Upper lobe of left lung (tissue), 4 donors: ENCODE measurements around the gene ATP11A.

Experiments used
- EP300 ChIP-seq, 4 donors: sonication (generic); formaldehyde crosslinking; IDR thresholded peaks; one replicate each; pipeline ENCODE4 v1.5.1; 2017; ENCODE audit warnings: antibody characterized with exemption in 4 of 4, control low read depth in 2 of 4
- POLR2AphosphoS5 ChIP-seq, 2 donors: sonication (generic); formaldehyde crosslinking; IDR thresholded peaks; one replicate each; pipeline ENCODE4 v1.5.1; 2017; ENCODE audit warnings: antibody characterized with exemption in 2 of 2

DNA sequence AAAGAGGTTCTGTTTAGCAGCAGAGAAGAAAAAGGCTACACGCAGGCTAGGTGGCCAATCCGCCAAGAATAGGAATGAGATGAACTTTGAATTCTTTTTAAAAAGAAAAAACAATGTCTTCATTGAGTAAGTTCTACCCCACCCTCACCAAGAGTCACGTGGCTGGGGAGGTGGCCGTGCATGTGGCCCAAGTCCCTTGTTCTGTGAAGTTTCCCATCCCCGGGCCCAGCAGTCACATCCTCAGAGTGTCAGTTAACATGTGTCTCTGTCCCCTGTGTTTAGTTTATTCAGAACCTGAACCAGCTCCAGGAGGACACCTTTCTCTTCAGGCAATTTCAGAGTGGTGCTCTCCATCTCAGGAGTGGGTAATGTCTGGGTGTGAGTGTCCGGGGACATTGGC lies 222.0 kb downstream of the ATP11A start:
- TF ChIP-seq POLR2AphosphoS5 (IDR thresholded peaks at IDR 0.05): no peak
- no peak for TF ChIP-seq EP300 (IDR thresholded peaks at IDR 0.05)
